B cell (primary cell): Measurements from ENCODE around the gene LBR. TPM values are rescaled to one million over a fixed set of nuclear protein-coding genes. Genes with fewer than 3 reads are reported as not detected.
A peak's percentile ranks its signal among the peaks of the same experiment; 100 is the strongest.

Source experiments
- ATAC-seq: fragments of 200-7000 bp; cut with Tn5 transposase; one replicate; pipeline ENCODE4 v1.10.0; 2021; ENCODE audit warnings: low read depth, mild to moderate bottlenecking, moderate number of reproducible peaks, moderate library complexity
- CTCF ChIA-PET: fragments of 350-600 bp; sonication (Branson Sonifier 250); formaldehyde crosslinking; loops from one replicate; lab custom pipeline; 2021; ENCODE audit warnings: antibody characterized with exemption, inconsistent platforms; lab: Charles Lee
- POLR2A ChIA-PET: fragments of 350-600 bp; sonication (Branson Sonifier 250); formaldehyde crosslinking; loops from one replicate; lab custom pipeline; 2021; ENCODE audit warnings: antibody characterized with exemption; lab: Charles Lee
- DNase-seq: peaks from one replicate; pipeline ENCODE4 v3.0.0; 2013
- H2AFZ ChIP-seq: 2 replicates; pipeline ENCODE4 v1.6.1; 2012; ENCODE audit warnings: mild to moderate bottlenecking, low read depth, low read length; ENCODE audit not compliant: insufficient read depth, poor library complexity, severe bottlenecking
- H3K27ac ChIP-seq, 2 donors: 1 replicate in 1 of 2; 2 replicates in 1 of 2; pipeline ENCODE4 v1.5.1; 2012 to 2013; ENCODE audit warnings: low read length in 2 of 2, mild to moderate bottlenecking in 2 of 2, moderate library complexity in 1 of 2
- H3K27me3 ChIP-seq, 4 experiments: fragments of 200-600 bp in 1 of 4; sonication (generic) in 1 of 4; replicated peaks in 1 of 4; 1 replicate in 2 of 4; 2 replicates in 2 of 4; pipeline versions ENCODE4 v1.6.1 to v1.7.0; 2013 to 2016; ENCODE audit warnings: low read length in 3 of 4, mild to moderate bottlenecking in 2 of 4, mixed read lengths in 1 of 4, moderate library complexity in 1 of 4; ENCODE audit not compliant: insufficient read depth in 4 of 4, control insufficient read depth in 3 of 4; ENCODE audit errors: control extremely low read depth in 1 of 4
- H3K36me3 ChIP-seq, 2 experiments: replicated peaks in 1 of 2; 1 replicate in 1 of 2; 2 replicates in 1 of 2; pipeline versions ENCODE4 v1.6.1 to v1.7.1; 2013; ENCODE audit warnings: low read length in 1 of 2; ENCODE audit not compliant: insufficient read depth in 2 of 2, control insufficient read depth in 1 of 2; ENCODE audit errors: control extremely low read depth in 1 of 2, extremely low read depth in 1 of 2
- H3K4me1 ChIP-seq, 2 donors: fragments of 200-600 bp in 1 of 2; sonication (generic) in 1 of 2; 1 replicate in 1 of 2; 2 replicates in 1 of 2; pipeline versions ENCODE4 v1.5.1 to v1.6.1; 2013 to 2017; ENCODE audit warnings: low read length in 2 of 2; ENCODE audit not compliant: control insufficient read depth in 2 of 2, insufficient read depth in 2 of 2
- H3K4me2 ChIP-seq: replicated peaks from 2 replicates; pipeline ENCODE3; 2012; ENCODE audit warnings: mild to moderate bottlenecking, low read depth, low read length; ENCODE audit not compliant: poor library complexity, severe bottlenecking
- H3K4me3 ChIP-seq, 5 experiments: fragments of 200-600 bp in 1 of 5; sonication (generic) in 1 of 5; 1 replicate in 3 of 5; 2 replicates in 2 of 5; pipeline versions ENCODE4 v1.5.1 to v1.7.0; 2011 to 2016; ENCODE audit warnings: low read length in 4 of 5, mild to moderate bottlenecking in 4 of 5, low read depth in 2 of 5, control low read depth in 1 of 5, moderate library complexity in 1 of 5; ENCODE audit not compliant: insufficient read depth in 1 of 5; ENCODE audit errors: control extremely low read depth in 1 of 5, extremely low read depth in 1 of 5
- H3K79me2 ChIP-seq: fragments of 200-600 bp; sonication (generic); one replicate; pipeline ENCODE4 v1.6.0; 2016; ENCODE audit warnings: low read length; ENCODE audit not compliant: control insufficient read depth, insufficient read depth
- H3K9ac ChIP-seq: fragments of 200-600 bp; sonication (generic); 2 replicates; pipeline ENCODE4 v1.6.1; 2017; ENCODE audit warnings: mild to moderate bottlenecking, low read length, moderate library complexity
- H3K9me3 ChIP-seq, 3 donors: one replicate each; pipeline versions ENCODE4 v1.6.1 to v1.7.1; 2013; ENCODE audit warnings: low read length in 2 of 3; ENCODE audit not compliant: control insufficient read depth in 2 of 3, insufficient read depth in 1 of 3; ENCODE audit errors: control extremely low read depth in 1 of 3
- H4K20me1 ChIP-seq: 2 replicates; pipeline ENCODE4 v1.6.0; 2012; ENCODE audit warnings: mild to moderate bottlenecking, low read length; ENCODE audit not compliant: insufficient read depth, control insufficient read depth, poor library complexity, severe bottlenecking
- H3K27ac Mint-ChIP-seq: one replicate; pipeline ENCODE4 v1.8.0; 2021; ENCODE audit warnings: mixed read lengths
- H3K27me3 Mint-ChIP-seq: one replicate; pipeline ENCODE4 v1.8.0; 2021; ENCODE audit warnings: mixed read lengths
- H3K4me1 Mint-ChIP-seq: one replicate; pipeline ENCODE4 v1.8.0; 2021; ENCODE audit warnings: mixed read lengths
- H3K4me3 Mint-ChIP-seq: one replicate; pipeline ENCODE4 v1.8.0; 2021; ENCODE audit warnings: mixed read lengths
- H3K9me3 Mint-ChIP-seq: one replicate; pipeline ENCODE4 v1.8.0; 2022; ENCODE audit warnings: mixed read lengths; ENCODE audit not compliant: insufficient read depth
- CTCF ChIP-seq: fragments of 200-600 bp; IDR thresholded peaks from one replicate; pipeline ENCODE4 v1.8.0; 2022; ENCODE audit warnings: antibody characterized with exemption, mild to moderate bottlenecking
- EZH2 ChIP-seq: IDR thresholded peaks from 2 replicates; pipeline ENCODE4 v1.6.1; 2012; ENCODE audit warnings: borderline replicate concordance, low read depth, mild to moderate bottlenecking, moderate library complexity, low read length; ENCODE audit not compliant: insufficient read depth, poor library complexity, severe bottlenecking
- WGBS: methylation state at CpG from one replicate; pipeline ENCODE4 v1.1.5; 2013; ENCODE audit warnings: missing lambda C conversion rate; ENCODE audit not compliant: insufficient coverage; 5-methylcytosine and 5-hydroxymethylcytosine counted together
- intact Hi-C: fragments of 100-400 bp; cut with micrococcal nuclease; formaldehyde crosslinking; loops from one replicate; pipeline ENCODE4 v1.10.0; 2022
- polyA plus RNA-seq: library from polyadenylated mRNA; depleted of rRNA; stranded (reverse); fragments of >200 nt; gene quantifications from 2 replicates; pipeline ENCODE4 v1.2.3, GENCODE V29; 2012
- total RNA-seq, 2 donors: library from RNA; stranded (reverse); fragments of 120-200 nt in 1 of 2; gene quantifications; 1 replicate in 1 of 2; 2 replicates in 1 of 2; pipeline versions ENCODE4 v1.2.3 to v1.2.4, GENCODE V29; 2013 to 2022

The LBR gene
- total and polyA plus RNA-seq, 2 donors (not counting 1 experiment from before 2014, with no cell fraction given): 19.3 to 167 TPM

- Histone ChIP-seq H3K9ac (no peak overlapping the region), H3K36me3 (no peaks in the 10 kb centered on the region), H2AFZ (no peak overlapping the region), H3K79me2 (no peaks in the 10 kb centered on the region), H3K4me1 (no peaks in the 10 kb centered on the region), H3K27ac (no peak overlapping the region), H4K20me1 (no peaks in the 10 kb centered on the region), H3K4me3 (no peak overlapping the region), H3K9me3 (peaks cover 0 to 5% (median 0%) of the 10 kb centered on the region in 3 donors), H3K27me3 (peaks cover 0 to 3% (median 0%) of the 10 kb centered on the region in 4 experiments), H3K4me2 (no peak overlapping the region)
- ATAC-seq: peak; percentile 56
- ChIA-PET CTCF (interaction anchor here (1.2 to 1.9 kb wide), 3 partner anchors 10 to 610 kb away, joined by 4 to 8 read pairs (median 4); partner anchors contain the start of gene SRP9), POLR2A (interaction anchor here (0.7 to 1.2 kb wide), 2 partner anchors 10 to 838 kb away, joined by 3 to 4 read pairs; no protein-coding TSS in a partner anchor)
- Mint-ChIP-seq H3K27me3 (no peaks in the 10 kb centered on the region), H3K4me3 (no peak overlapping the region), H3K27ac (no peak overlapping the region), H3K9me3 (no peaks in the 10 kb centered on the region), H3K4me1 (peaks cover 3% of the 10 kb centered on the region)
- TF ChIP-seq EZH2 (no peak), CTCF (no peak)
- intact Hi-C loops: no loop called here
- 52% methylated on average over 4 of the region's 5 CpGs for WGBS
- DNase-seq: no peak
Observed at GRCh38 chr1:225454733-225455132, 26.9 kb upstream of the LBR start.

GRCh38 chr1:225453797-225454648, 26.2 kb upstream of the LBR start:
- no peak for DNase-seq
- Histone ChIP-seq H3K27ac (no peak overlapping the region), H3K79me2 (no peaks in the 10 kb centered on the region), H3K27me3 (peaks cover 0 to 3% (median 0%) of the 10 kb centered on the region in 4 experiments), H3K9me3 (peaks cover 0 to 5% (median 0%) of the 10 kb centered on the region in 3 donors), H3K4me1 (no peaks in the 10 kb centered on the region), H2AFZ (no peak overlapping the region), H3K36me3 (no peaks in the 10 kb centered on the region), H3K4me3 (no peak overlapping the region), H4K20me1 (no peaks in the 10 kb centered on the region), H3K9ac (no peak overlapping the region), H3K4me2 (no peak overlapping the region)
- H3K27me3 Mint-ChIP-seq: no peaks in the 10 kb centered on the region
- TF ChIP-seq EZH2: no peak
- TF ChIP-seq CTCF: no peak
- H3K4me1 Mint-ChIP-seq: peaks cover 3% of the 10 kb centered on the region
- H3K27ac Mint-ChIP-seq: no peak overlapping the region
- ATAC-seq: no peak
- intact Hi-C loops: no loop called here
- CTCF ChIA-PET: interaction anchor here (1.2 to 1.9 kb wide), 3 partner anchors 10 to 611 kb away, joined by 4 to 8 read pairs (median 4); partner anchors contain the start of gene SRP9
- 67% methylated on average over 1 of the region's 5 CpGs for WGBS
- H3K4me3 Mint-ChIP-seq: no peak overlapping the region
- no peaks in the 10 kb centered on the region for H3K9me3 Mint-ChIP-seq
- POLR2A ChIA-PET: interaction anchor here (1.2 kb wide), 1 partner anchor 9 kb away, joined by 4 read pairs; no protein-coding TSS in a partner anchor
